Measurements from ENCODE around the gene PLET1.

PLET1 gene

GRCh38 chr11:112235750-112236390, 24.8 kb downstream of the PLET1 start:
- TF ChIP-seq TAF1 (IDR thresholded peaks at IDR 0.05; ENCODE audit: borderline replicate concordance, insufficient read depth, low read length) (no peak), REST (IDR thresholded peaks at IDR 0.05; ENCODE audit: insufficient read depth in 1 of 2, low read depth in 2 of 2, low read length in 2 of 2) (no peak), FOXP2 (optimal IDR thresholded peaks at IDR 0.05; ENCODE audit: borderline replicate concordance, extremely low read depth, extremely low read length, insufficient read depth) (no peak), POLR2AphosphoS5 (IDR thresholded peaks at IDR 0.05; ENCODE audit: low read depth, low read length) (no peak), SIN3A (IDR thresholded peaks at IDR 0.05; ENCODE audit: borderline replicate concordance, insufficient read depth, low read length) (no peak)

GRCh38 chr11:112231952-112232351, 28.7 kb downstream of the PLET1 start:
- no peak for TF ChIP-seq POLR2AphosphoS5 (IDR thresholded peaks at IDR 0.05; ENCODE audit: low read depth, low read length)
- no peak for TF ChIP-seq TAF1 (IDR thresholded peaks at IDR 0.05; ENCODE audit: borderline replicate concordance, insufficient read depth, low read length)
- no peak for TF ChIP-seq SIN3A (IDR thresholded peaks at IDR 0.05; ENCODE audit: borderline replicate concordance, insufficient read depth, low read length)
- no peak for TF ChIP-seq FOXP2 (optimal IDR thresholded peaks at IDR 0.05; ENCODE audit: borderline replicate concordance, extremely low read depth, extremely low read length, insufficient read depth)
- TF ChIP-seq REST (IDR thresholded peaks at IDR 0.05; ENCODE audit: insufficient read depth in 1 of 2, low read depth in 2 of 2, low read length in 2 of 2) = no peak

- TF ChIP-seq REST (IDR thresholded peaks at IDR 0.05; ENCODE audit: insufficient read depth in 1 of 2, low read depth in 2 of 2, low read length in 2 of 2) = no peak
- no peak for TF ChIP-seq SIN3A (IDR thresholded peaks at IDR 0.05; ENCODE audit: borderline replicate concordance, insufficient read depth, low read length)
- no peak for TF ChIP-seq TAF1 (IDR thresholded peaks at IDR 0.05; ENCODE audit: borderline replicate concordance, insufficient read depth, low read length)
- TF ChIP-seq FOXP2 (optimal IDR thresholded peaks at IDR 0.05; ENCODE audit: borderline replicate concordance, extremely low read depth, extremely low read length, insufficient read depth) = no peak
- no peak for TF ChIP-seq POLR2AphosphoS5 (IDR thresholded peaks at IDR 0.05; ENCODE audit: low read depth, low read length)
These were observed 30.8 kb downstream of the PLET1 start for GRCh38 chr11:112229746-112230433.

GRCh38 chr11:112229159-112229558, 31.5 kb downstream of the PLET1 start:
- TF ChIP-seq POLR2AphosphoS5 (IDR thresholded peaks at IDR 0.05; ENCODE audit: low read depth, low read length) = no peak
- TF ChIP-seq TAF1 (IDR thresholded peaks at IDR 0.05; ENCODE audit: borderline replicate concordance, insufficient read depth, low read length) = no peak
- TF ChIP-seq SIN3A (IDR thresholded peaks at IDR 0.05; ENCODE audit: borderline replicate concordance, insufficient read depth, low read length) = no peak
- TF ChIP-seq REST (IDR thresholded peaks at IDR 0.05; ENCODE audit: insufficient read depth in 1 of 2, low read depth in 2 of 2, low read length in 2 of 2) = no peak
- no peak for TF ChIP-seq FOXP2 (optimal IDR thresholded peaks at IDR 0.05; ENCODE audit: borderline replicate concordance, extremely low read depth, extremely low read length, insufficient read depth)

Measured in PFSK-1 (cell line).